ENCODE measurements around the gene ARHGEF10L.

Gene ARHGEF10L

GRCh38 chr1:17663646-17664045 is 124.1 kb downstream of the ARHGEF10L start:
- no peak for DNase-seq

GRCh38 chr1:17664322-17664721 is 124.8 kb downstream of the ARHGEF10L start:
- DNase-seq = no peak

- DNase-seq = no peak
Observed at GRCh38 chr1:17665054-17665453, 125.6 kb downstream of the ARHGEF10L start.

- DNase-seq = no peak
Observed at GRCh38 chr1:17665950-17666720, 126.6 kb downstream of the ARHGEF10L start.

GRCh38 chr1:17667641-17668040 is 128.1 kb downstream of the ARHGEF10L start:
- DNase-seq = no peak

GRCh38 chr1:17668195-17668594 is 128.7 kb downstream of the ARHGEF10L start:
- DNase-seq = no peak

- DNase-seq = no peak
Observed at GRCh38 chr1:17668624-17669175, 129.2 kb downstream of the ARHGEF10L start.

- DNase-seq = no peak
Observed at GRCh38 chr1:17669305-17669704, 129.8 kb downstream of the ARHGEF10L start.

GRCh38 chr1:17669866-17670451 is 130.5 kb downstream of the ARHGEF10L start:
- no peak for DNase-seq

- DNase-seq = no peak
Observed at GRCh38 chr1:17670587-17671313, 131.3 kb downstream of the ARHGEF10L start.

GRCh38 chr1:17671314-17671705 is 131.8 kb downstream of the ARHGEF10L start:
- DNase-seq = no peak

- DNase-seq = no peak
Observed at GRCh38 chr1:17671741-17672140, 132.2 kb downstream of the ARHGEF10L start.

GRCh38 chr1:17672226-17672625 is 132.7 kb downstream of the ARHGEF10L start:
- no peak for DNase-seq

GRCh38 chr1:17673329-17674072 is 134.0 kb downstream of the ARHGEF10L start:
- no peak for DNase-seq

GRCh38 chr1:17674726-17675500 is 135.4 kb downstream of the ARHGEF10L start:
- no peak for DNase-seq

- DNase-seq = no peak
Observed at GRCh38 chr1:17675744-17676143, 136.2 kb downstream of the ARHGEF10L start.

- DNase-seq = no peak
Observed at GRCh38 chr1:17676387-17677060, 137.0 kb downstream of the ARHGEF10L start.

GRCh38 chr1:17678011-17678410 is 138.5 kb downstream of the ARHGEF10L start:
- DNase-seq = no peak

- no peak for DNase-seq
Observed at GRCh38 chr1:17679856-17680255, 140.4 kb downstream of the ARHGEF10L start.

- DNase-seq = no peak
Observed at GRCh38 chr1:17680308-17680707, 140.8 kb downstream of the ARHGEF10L start.

GRCh38 chr1:17682400-17682799 is 142.9 kb downstream of the ARHGEF10L start:
- DNase-seq = no peak

- DNase-seq = no peak
Observed at GRCh38 chr1:17683598-17683997, 144.1 kb downstream of the ARHGEF10L start.
